Activated CD8-positive, alpha-beta T cell treated with anti-CD3 and anti-CD28 coated beads, Interleukin-2, amount 10 ng/mL, durations not matched to agents 7 days and 5 days (primary cell): ENCODE measurements around the gene KY. TPM values are rescaled to one million over a fixed set of nuclear protein-coding genes. Genes with fewer than 3 reads are reported as not detected.

ENCODE experiments used
- ATAC-seq: fragments of 150-1000 bp; cut with Tn5 transposase; one replicate; pipeline ENCODE4 v1.10.0; 2021; ENCODE audit warnings: moderate library complexity
- CTCF ChIA-PET: fragments of 350-600 bp; sonication (Branson Sonifier 250); formaldehyde crosslinking; loops from one replicate; lab custom pipeline; 2021; ENCODE audit warnings: antibody characterized with exemption; lab: Charles Lee
- POLR2A ChIA-PET: fragments of 350-600 bp; sonication (Branson Sonifier 250); formaldehyde crosslinking; loops from one replicate; lab custom pipeline; 2021; ENCODE audit warnings: antibody characterized with exemption; lab: Charles Lee
- DNase-seq: peaks from one replicate; pipeline ENCODE4 v3.0.0-alpha.2; 2020
- H3K27ac Mint-ChIP-seq: one replicate; pipeline ENCODE4 v1.8.0; 2021; ENCODE audit warnings: mild to moderate bottlenecking, mixed read lengths
- H3K27me3 Mint-ChIP-seq: one replicate; pipeline ENCODE4 v1.8.0; 2021; ENCODE audit warnings: low read depth, mixed read lengths
- H3K36me3 Mint-ChIP-seq: one replicate; pipeline ENCODE4 v1.8.0; 2021; ENCODE audit warnings: low read depth, mixed read lengths
- H3K4me1 Mint-ChIP-seq: one replicate; pipeline ENCODE4 v1.8.0; 2021; ENCODE audit warnings: low read depth, mixed read lengths
- H3K4me3 Mint-ChIP-seq: one replicate; pipeline ENCODE4 v1.8.0; 2021; ENCODE audit warnings: mild to moderate bottlenecking, mixed read lengths
- H3K9me3 Mint-ChIP-seq: one replicate; pipeline ENCODE4 v1.8.0; 2022; ENCODE audit warnings: mixed read lengths; ENCODE audit not compliant: insufficient read depth
- total RNA-seq, 2 experiments: library from RNA; stranded (reverse); gene quantifications; one replicate each; pipeline ENCODE4 v1.2.3, GENCODE V29; 2021

Gene KY
- total RNA-seq, 2 experiments from 2014 or later, result not detected

GRCh38 chr3:134666466-134666865 is 15.6 kb upstream of the KY start:
- ATAC-seq (no peak), DNase-seq (no peak)
- no peak overlapping the region for H3K27ac Mint-ChIP-seq
- H3K4me1 Mint-ChIP-seq, result no peaks in the 10 kb centered on the region
- no peaks in the 10 kb centered on the region for H3K9me3 Mint-ChIP-seq
- POLR2A ChIA-PET, result no interaction called here
- CTCF ChIA-PET, result no interaction called here
- no peaks in the 10 kb centered on the region for H3K27me3 Mint-ChIP-seq
- no peaks in the 10 kb centered on the region for H3K36me3 Mint-ChIP-seq
- no peak overlapping the region for H3K4me3 Mint-ChIP-seq

DNA sequence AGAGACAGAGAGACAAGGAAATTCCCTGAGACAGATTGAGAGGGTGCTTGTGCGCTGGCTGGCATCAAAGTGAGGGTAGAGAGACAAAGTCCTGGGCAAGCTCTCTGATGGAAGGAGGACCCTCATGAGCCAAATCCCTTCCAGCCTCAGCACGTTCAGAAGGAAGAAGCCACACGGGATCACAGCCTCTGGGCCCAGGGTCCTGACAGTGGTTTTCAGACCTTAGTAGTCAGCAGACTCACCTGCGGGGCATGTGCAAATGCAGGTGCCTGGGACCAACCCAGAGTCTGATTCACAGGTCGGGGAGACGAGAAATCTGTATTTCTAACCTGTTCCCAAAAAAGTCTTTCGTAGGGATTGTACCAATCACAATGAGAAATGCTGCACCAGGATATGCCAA is 15.2 kb upstream of the KY start:
- Mint-ChIP-seq H3K9me3 (no peaks in the 10 kb centered on the region), H3K27me3 (no peaks in the 10 kb centered on the region), H3K27ac (no peak overlapping the region), H3K4me1 (no peaks in the 10 kb centered on the region), H3K36me3 (no peaks in the 10 kb centered on the region), H3K4me3 (no peak overlapping the region)
- ChIA-PET POLR2A (no interaction called here), CTCF (no interaction called here)
- ATAC-seq (no peak), DNase-seq (no peak)

GRCh38 chr3:134665243-134665642 is 14.4 kb upstream of the KY start:
- Mint-ChIP-seq H3K4me3 (no peak overlapping the region), H3K4me1 (no peaks in the 10 kb centered on the region), H3K36me3 (no peaks in the 10 kb centered on the region), H3K27me3 (no peaks in the 10 kb centered on the region), H3K9me3 (no peaks in the 10 kb centered on the region), H3K27ac (no peak overlapping the region)
- POLR2A ChIA-PET, result no interaction called here
- no peak for DNase-seq
- ATAC-seq, result no peak
- CTCF ChIA-PET, result no interaction called here

- ChIA-PET POLR2A (no interaction called here), CTCF (no interaction called here)
- H3K36me3 Mint-ChIP-seq, result no peaks in the 10 kb centered on the region
- no peaks in the 10 kb centered on the region for H3K4me1 Mint-ChIP-seq
- H3K9me3 Mint-ChIP-seq, result no peaks in the 10 kb centered on the region
- no peaks in the 10 kb centered on the region for H3K27me3 Mint-ChIP-seq
- no peak overlapping the region for H3K27ac Mint-ChIP-seq
- DNase-seq, result no peak
- no peak overlapping the region for H3K4me3 Mint-ChIP-seq
- no peak for ATAC-seq
Observed at GRCh38 chr3:134663721-134664456, 13.1 kb upstream of the KY start.

GRCh38 chr3:134660046-134660441 is 9.2 kb upstream of the KY start:
- H3K27ac Mint-ChIP-seq, result no peak overlapping the region
- no peak for DNase-seq
- H3K4me1 Mint-ChIP-seq, result no peaks in the 10 kb centered on the region
- POLR2A ChIA-PET, result no interaction called here
- no peak overlapping the region for H3K4me3 Mint-ChIP-seq
- CTCF ChIA-PET, result no interaction called here
- H3K27me3 Mint-ChIP-seq, result no peaks in the 10 kb centered on the region
- no peaks in the 10 kb centered on the region for H3K36me3 Mint-ChIP-seq
- no peaks in the 10 kb centered on the region for H3K9me3 Mint-ChIP-seq
- ATAC-seq, result no peak

- Mint-ChIP-seq H3K27ac (no peak overlapping the region), H3K9me3 (no peaks in the 10 kb centered on the region), H3K36me3 (no peaks in the 10 kb centered on the region), H3K4me1 (no peaks in the 10 kb centered on the region), H3K27me3 (no peaks in the 10 kb centered on the region), H3K4me3 (no peak overlapping the region)
- no peak for DNase-seq
- no peak for ATAC-seq
- ChIA-PET CTCF (no interaction called here), POLR2A (no interaction called here)
Observed at GRCh38 chr3:134659391-134660045, 8.7 kb upstream of the KY start.

DNA sequence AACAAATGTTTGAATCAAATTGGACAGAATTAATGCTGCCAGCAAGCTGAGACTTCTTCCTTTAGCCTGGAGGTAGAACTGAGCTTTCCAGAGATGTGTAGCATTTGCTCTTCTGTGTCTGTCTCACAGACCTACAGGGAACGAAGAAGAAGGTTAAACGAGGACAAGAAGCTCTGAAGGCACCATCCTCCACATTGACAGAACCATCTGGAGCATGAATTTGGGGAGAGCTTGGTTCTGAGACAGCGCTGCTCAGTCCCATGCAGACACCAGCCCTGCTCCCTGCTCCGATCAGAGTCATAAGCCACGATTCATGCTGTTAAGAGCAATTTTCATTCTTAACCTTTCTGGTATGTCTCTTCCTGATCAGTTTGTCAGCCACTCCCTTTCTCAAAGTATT is 7.7 kb upstream of the KY start:
- H3K27ac Mint-ChIP-seq, result no peak overlapping the region
- no peaks in the 10 kb centered on the region for H3K36me3 Mint-ChIP-seq
- ChIA-PET CTCF (no interaction called here), POLR2A (no interaction called here)
- H3K4me3 Mint-ChIP-seq, result no peak overlapping the region
- H3K9me3 Mint-ChIP-seq, result no peaks in the 10 kb centered on the region
- H3K27me3 Mint-ChIP-seq, result no peaks in the 10 kb centered on the region
- H3K4me1 Mint-ChIP-seq, result no peaks in the 10 kb centered on the region
- ATAC-seq, result no peak
- DNase-seq, result no peak

- H3K4me1 Mint-ChIP-seq, result no peaks in the 10 kb centered on the region
- peaks cover 10% of the 10 kb centered on the region for H3K27me3 Mint-ChIP-seq
- DNase-seq (no peak), ATAC-seq (no peak)
- H3K4me3 Mint-ChIP-seq, result no peak overlapping the region
- no peaks in the 10 kb centered on the region for H3K36me3 Mint-ChIP-seq
- no peaks in the 10 kb centered on the region for H3K9me3 Mint-ChIP-seq
- H3K27ac Mint-ChIP-seq, result no peak overlapping the region
- ChIA-PET POLR2A (no interaction called here), CTCF (no interaction called here)
Observed at GRCh38 chr3:134656211-134656800, 5.5 kb upstream of the KY start.

DNA sequence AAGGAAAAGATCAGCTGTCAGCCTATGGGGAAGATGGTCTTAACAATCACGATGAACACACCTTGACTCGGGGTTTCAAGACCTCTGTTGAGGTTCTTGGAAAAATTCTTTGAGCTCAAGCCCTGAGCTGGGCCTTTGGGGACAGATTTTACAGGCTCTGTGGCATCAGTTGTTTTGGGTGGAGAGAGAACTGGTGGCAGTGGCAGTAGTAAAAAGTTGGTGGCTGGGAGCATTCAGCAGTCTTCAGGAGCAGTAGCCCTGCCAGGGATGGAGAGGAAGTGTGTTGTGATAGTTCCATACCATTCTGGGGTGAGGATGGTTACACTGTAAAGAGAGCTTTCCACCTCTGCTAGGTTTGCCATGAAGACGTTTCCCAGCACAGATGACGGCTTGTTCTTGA is 4.9 kb upstream of the KY start:
- Mint-ChIP-seq H3K4me1 (no peaks in the 10 kb centered on the region), H3K4me3 (no peak overlapping the region), H3K36me3 (no peaks in the 10 kb centered on the region), H3K9me3 (no peaks in the 10 kb centered on the region), H3K27me3 (peaks cover 12% of the 10 kb centered on the region), H3K27ac (no peak overlapping the region)
- DNase-seq (no peak), ATAC-seq (no peak)
- ChIA-PET POLR2A (no interaction called here), CTCF (interaction anchor here (0.8 kb wide), 1 partner anchor 15 kb away, joined by 3 read pairs; no protein-coding TSS in a partner anchor)

DNA sequence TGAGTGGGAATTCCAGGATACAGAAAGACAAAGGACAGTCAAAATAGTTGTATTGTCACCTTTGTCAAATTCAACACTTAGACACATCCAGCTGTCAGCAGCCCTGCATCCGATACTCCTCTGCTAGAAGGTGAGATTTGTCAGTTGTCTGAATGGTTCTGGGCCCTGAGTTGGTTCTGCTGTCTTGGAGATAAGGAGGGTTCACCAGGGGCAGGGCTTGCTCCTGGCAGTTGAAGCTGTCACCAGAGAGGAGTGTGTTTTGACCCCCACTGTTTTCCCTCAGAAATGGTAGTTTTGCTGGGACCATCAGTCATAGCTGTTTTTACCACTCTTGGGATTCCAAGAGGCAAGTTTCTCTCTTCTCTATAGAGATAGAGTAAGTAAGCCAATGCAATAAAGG is 3.2 kb upstream of the KY start:
- POLR2A ChIA-PET, result no interaction called here
- H3K4me3 Mint-ChIP-seq, result no peak overlapping the region
- no peaks in the 10 kb centered on the region for H3K4me1 Mint-ChIP-seq
- ATAC-seq, result no peak
- H3K36me3 Mint-ChIP-seq, result no peaks in the 10 kb centered on the region
- no peak overlapping the region for H3K27ac Mint-ChIP-seq
- CTCF ChIA-PET, result no interaction called here
- H3K9me3 Mint-ChIP-seq, result no peaks in the 10 kb centered on the region
- H3K27me3 Mint-ChIP-seq, result peaks cover 23% of the 10 kb centered on the region
- DNase-seq, result no peak

- DNase-seq (no peak), ATAC-seq (no peak)
- Mint-ChIP-seq H3K9me3 (no peaks in the 10 kb centered on the region), H3K27me3 (peaks cover 25% of the 10 kb centered on the region), H3K4me3 (no peak overlapping the region), H3K27ac (no peak overlapping the region), H3K36me3 (no peaks in the 10 kb centered on the region), H3K4me1 (no peaks in the 10 kb centered on the region)
- ChIA-PET CTCF (no interaction called here), POLR2A (no interaction called here)
Observed at GRCh38 chr3:134652886-134653630, 2.2 kb upstream of the KY start.

- Mint-ChIP-seq H3K9me3 (no peaks in the 10 kb centered on the region), H3K36me3 (no peaks in the 10 kb centered on the region), H3K27me3 (peaks cover 25% of the 10 kb centered on the region), H3K27ac (no peak overlapping the region), H3K4me1 (no peaks in the 10 kb centered on the region), H3K4me3 (no peak overlapping the region)
- no peak for ATAC-seq
- CTCF ChIA-PET, result no interaction called here
- POLR2A ChIA-PET, result no interaction called here
- DNase-seq, result no peak
Observed at GRCh38 chr3:134652409-134652831, 1.6 kb upstream of the KY start.
